HFFc6 (cell line): ENCODE results near the gene PKDREJ. TPM values are rescaled to one million over a fixed set of nuclear protein-coding genes. Genes with fewer than 3 reads are reported as not detected.

Experiments
- DNase-seq: peaks from one replicate; pipeline ENCODE4 v3.0.0-alpha.2; 2018
- H3K27ac Mint-ChIP-seq: 2 replicates; pipeline ENCODE4 v1.8.0; 2020; ENCODE audit warnings: mild to moderate bottlenecking, mixed read lengths
- H3K27me3 Mint-ChIP-seq: 2 replicates; pipeline ENCODE4 v1.8.0; 2021; ENCODE audit warnings: mild to moderate bottlenecking, moderate library complexity, mixed read lengths; ENCODE audit not compliant: insufficient read depth
- H3K36me3 Mint-ChIP-seq: 2 replicates; pipeline ENCODE4 v1.8.0; 2021; ENCODE audit warnings: low read depth, mixed read lengths
- H3K4me1 Mint-ChIP-seq: 2 replicates; pipeline ENCODE4 v1.8.0; 2020; ENCODE audit warnings: low read depth, mixed read lengths
- H3K4me3 Mint-ChIP-seq: 2 replicates; pipeline ENCODE4 v1.8.0; 2020; ENCODE audit warnings: mild to moderate bottlenecking, moderate library complexity, mixed read lengths
- H3K9me3 Mint-ChIP-seq: 2 replicates; pipeline ENCODE4 v1.8.0; 2020; ENCODE audit warnings: mild to moderate bottlenecking, mixed read lengths
- total RNA-seq, 6 experiments: library from RNA; stranded (reverse); fragmentation: NEBNext Ultra II Directional; extraction: Animal tissue kit (Norgen Biotek cat#: 25700); gene quantifications; 2 replicates in 1 of 6; 3 replicates in 5 of 6; pipeline ENCODE4 v1.2.3, GENCODE V29; 2021
- TF ChIP-seq, protein P1 (sequence below): fragments of 200-600 bp; sonication (generic); IDR thresholded peaks from 2 replicates; pipeline ENCODE4 v1.5.0; 2021; ENCODE audit warnings: antibody characterized with exemption, mild to moderate bottlenecking

The PKDREJ gene
- total RNA-seq, 6 experiments from 2014 or later: not detected

- Mint-ChIP-seq H3K4me3 (no peak overlapping the region), H3K9me3 (no peaks in the 10 kb centered on the region), H3K27me3 (no peaks in the 10 kb centered on the region; the same call in 1 of the 2 replicates), H3K4me1 (peaks cover 6% of the 10 kb centered on the region; the same call in 1 of the 2 replicates), H3K27ac (no peak overlapping the region), H3K36me3 (peaks cover 2% of the 10 kb centered on the region; the same call in 1 of the 2 replicates)
- TF ChIP-seq, protein P1, sequence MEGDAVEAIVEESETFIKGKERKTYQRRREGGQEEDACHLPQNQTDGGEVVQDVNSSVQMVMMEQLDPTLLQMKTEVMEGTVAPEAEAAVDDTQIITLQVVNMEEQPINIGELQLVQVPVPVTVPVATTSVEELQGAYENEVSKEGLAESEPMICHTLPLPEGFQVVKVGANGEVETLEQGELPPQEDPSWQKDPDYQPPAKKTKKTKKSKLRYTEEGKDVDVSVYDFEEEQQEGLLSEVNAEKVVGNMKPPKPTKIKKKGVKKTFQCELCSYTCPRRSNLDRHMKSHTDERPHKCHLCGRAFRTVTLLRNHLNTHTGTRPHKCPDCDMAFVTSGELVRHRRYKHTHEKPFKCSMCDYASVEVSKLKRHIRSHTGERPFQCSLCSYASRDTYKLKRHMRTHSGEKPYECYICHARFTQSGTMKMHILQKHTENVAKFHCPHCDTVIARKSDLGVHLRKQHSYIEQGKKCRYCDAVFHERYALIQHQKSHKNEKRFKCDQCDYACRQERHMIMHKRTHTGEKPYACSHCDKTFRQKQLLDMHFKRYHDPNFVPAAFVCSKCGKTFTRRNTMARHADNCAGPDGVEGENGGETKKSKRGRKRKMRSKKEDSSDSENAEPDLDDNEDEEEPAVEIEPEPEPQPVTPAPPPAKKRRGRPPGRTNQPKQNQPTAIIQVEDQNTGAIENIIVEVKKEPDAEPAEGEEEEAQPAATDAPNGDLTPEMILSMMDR: no peak
- DNase-seq: no peak
These were observed 21.6 kb downstream of the PKDREJ start for GRCh38 chr22:46241396-46242007.

- Mint-ChIP-seq H3K36me3 (peaks cover 5% of the 10 kb centered on the region; the same call in 1 of the 2 replicates), H3K4me1 (peaks cover 5% of the 10 kb centered on the region; the same call in 1 of the 2 replicates)
These were observed 22.2 kb downstream of the PKDREJ start for GRCh38 chr22:46240907-46241306.

DNA sequence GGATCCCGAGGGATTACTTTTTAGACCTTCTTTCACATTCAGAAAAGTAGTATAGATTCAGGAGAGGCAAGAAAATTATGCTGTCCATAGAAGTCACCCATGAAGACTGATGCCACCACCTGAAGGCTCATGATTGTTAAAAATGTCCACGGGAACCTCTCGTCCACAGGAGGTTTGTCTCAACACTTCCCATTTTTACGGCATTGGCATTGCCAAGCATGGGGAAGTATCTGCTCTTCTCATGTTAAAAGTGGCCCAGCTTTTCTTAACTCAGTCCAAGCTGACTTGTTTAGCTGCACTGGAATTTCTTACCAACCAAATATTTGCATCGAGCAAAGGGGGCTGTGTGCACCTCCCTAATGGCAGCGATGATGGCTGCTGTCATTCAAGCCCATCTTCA lies 22.6 kb downstream of the PKDREJ start:
- Mint-ChIP-seq H3K4me3 (no peak overlapping the region), H3K4me1 (peaks cover under 1% of the 10 kb centered on the region; the same call in 1 of the 2 replicates), H3K9me3 (no peaks in the 10 kb centered on the region), H3K36me3 (peaks cover 5% of the 10 kb centered on the region; the same call in 1 of the 2 replicates), H3K27me3 (no peaks in the 10 kb centered on the region; the same call in 1 of the 2 replicates), H3K27ac (no peak overlapping the region)
- TF ChIP-seq, protein P1: no peak
- DNase-seq: no peak

More at GRCh38 chr22:46240907-46241306, 22.2 kb downstream of the PKDREJ start:
- DNase-seq: no peak
- Mint-ChIP-seq H3K27ac (no peak overlapping the region), H3K9me3 (no peaks in the 10 kb centered on the region), H3K27me3 (no peaks in the 10 kb centered on the region; the same call in 1 of the 2 replicates), H3K4me3 (no peak overlapping the region)
- TF ChIP-seq, protein P1: no peak

DNA sequence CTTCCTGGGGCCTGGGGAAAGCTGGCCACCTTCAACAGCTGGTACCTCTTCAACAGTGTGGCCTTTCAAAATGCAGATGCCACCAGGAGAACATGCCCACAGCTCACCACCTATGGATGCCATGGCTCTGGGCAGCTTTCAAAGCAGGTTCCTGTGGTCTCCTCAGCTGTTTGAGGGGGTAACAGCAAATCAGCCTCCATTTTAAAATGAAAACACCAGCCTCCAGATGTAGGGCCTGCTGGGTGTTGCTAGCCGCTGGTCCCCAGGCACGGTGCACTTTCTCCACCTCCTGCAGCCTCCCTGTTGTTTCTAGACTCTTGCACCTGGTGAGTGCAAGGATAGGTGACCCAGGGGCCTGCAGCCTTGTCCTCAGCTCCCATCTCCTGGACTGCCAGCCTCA lies 23.1 kb downstream of the PKDREJ start:
- Mint-ChIP-seq H3K4me3 (no peak overlapping the region), H3K36me3 (peaks cover 5% of the 10 kb centered on the region; the same call in 1 of the 2 replicates), H3K27me3 (no peaks in the 10 kb centered on the region; the same call in 1 of the 2 replicates), H3K9me3 (no peaks in the 10 kb centered on the region), H3K27ac (no peak overlapping the region), H3K4me1 (no peaks in the 10 kb centered on the region)
- no peak for DNase-seq
- TF ChIP-seq, protein P1: no peak

- DNase-seq: no peak
- H3K4me1 Mint-ChIP-seq: no peaks in the 10 kb centered on the region
- TF ChIP-seq, protein P1: no peak
- no peak overlapping the region for H3K27ac Mint-ChIP-seq
- H3K27me3 Mint-ChIP-seq: no peaks in the 10 kb centered on the region; the same call in 1 of the 2 replicates
- H3K9me3 Mint-ChIP-seq: no peaks in the 10 kb centered on the region
- no peak overlapping the region for H3K4me3 Mint-ChIP-seq
- peaks cover 5% of the 10 kb centered on the region; the same call in 1 of the 2 replicates for H3K36me3 Mint-ChIP-seq
These were observed 23.7 kb downstream of the PKDREJ start for GRCh38 chr22:46239261-46240048.
